ENCODE measurements around the gene CDKN2B-AS1. TPM values are rescaled to one million over a fixed set of nuclear protein-coding genes. Genes with fewer than 3 reads are reported as not detected.

CDKN2B-AS1 gene
- polyA plus RNA-seq, 6 donors from 2014 or later, result 0.48 to 1.2 (median 0.76) TPM; not detected in 2

GRCh38 chr9:21985964-21986667 lies 8.5 kb upstream of the CDKN2B-AS1 start:
- Mint-ChIP-seq H3K27ac (no peak overlapping the region), H3K36me3 (peaks cover 0 to 7% of the 10 kb centered on the region in 2 donors), H3K4me1 (peaks cover 10 to 13% (median 12%) of the 10 kb centered on the region in 3 donors), H3K9me3 (peaks cover 0 to 15% (median 7%) of the 10 kb centered on the region in 7 donors), H3K4me3 (no peak overlapping the region), H3K27me3 (peaks cover 61 to 81% (median 62%) of the 10 kb centered on the region in 3 donors)
- ATAC-seq (ENCODE audit: low read depth in 2 of 2), result no peak
- DNase-seq, result no peak

DNA sequence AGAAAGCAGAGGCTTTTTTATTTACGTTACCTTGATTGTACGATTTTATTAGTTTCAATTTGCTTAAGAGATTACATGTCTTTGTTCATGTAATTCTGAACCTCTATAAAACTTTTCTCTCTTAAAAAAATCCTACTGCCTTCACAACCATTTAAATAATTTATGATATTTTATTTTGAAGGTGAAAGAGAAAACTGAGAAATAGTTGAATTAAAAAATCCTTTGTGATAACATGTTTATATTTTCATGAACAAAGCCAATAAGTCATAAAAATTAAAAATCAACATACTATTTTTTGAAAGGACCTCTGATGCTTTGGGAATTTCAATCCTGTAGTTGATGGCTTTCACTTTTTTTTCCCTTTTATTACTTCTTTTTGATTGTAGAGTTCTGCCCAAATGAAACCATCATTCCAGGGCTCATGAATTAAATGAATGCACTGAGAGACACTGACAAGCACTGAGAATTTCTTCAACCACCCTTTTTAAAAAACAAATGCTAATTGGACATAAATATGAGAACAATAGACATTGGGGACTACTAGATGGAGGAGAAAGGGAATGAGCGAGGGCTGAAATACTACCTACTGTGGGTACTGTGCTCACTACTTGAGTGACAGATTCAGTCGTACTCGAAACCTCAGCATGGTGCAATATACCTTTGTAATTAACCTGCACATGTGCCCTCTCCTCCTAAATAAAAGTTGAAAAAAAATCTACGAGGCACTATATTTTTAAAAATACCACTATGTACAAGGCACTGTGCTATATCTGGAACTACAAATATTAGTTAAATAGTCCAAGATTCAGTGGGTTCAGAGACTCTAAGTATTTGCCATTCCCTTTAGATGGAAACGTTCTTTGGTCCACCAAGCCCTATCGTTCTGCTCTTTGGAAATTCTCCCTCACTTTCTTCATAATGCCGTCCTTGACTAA lies 6.3 kb upstream of the CDKN2B-AS1 start:
- H3K4me1 Mint-ChIP-seq, result peaks cover 12 to 15% (median 14%) of the 10 kb centered on the region in 3 donors
- peak overlapping the region in 2 of 8 donors; percentile 16 to 51 for H3K4me3 Mint-ChIP-seq
- peaks cover 0 to 7% of the 10 kb centered on the region in 2 donors for H3K36me3 Mint-ChIP-seq
- DNase-seq (no peak), ATAC-seq (ENCODE audit: low read depth in 2 of 2) (no peak)
- H3K27ac Mint-ChIP-seq, result peak overlapping the region in 3 of 6 donors; percentile 2 to 93 (median 42)
- H3K27me3 Mint-ChIP-seq, result peaks cover 51 to 69% (median 54%) of the 10 kb centered on the region in 3 donors
- H3K9me3 Mint-ChIP-seq, result peaks cover 0 to 15% (median 7%) of the 10 kb centered on the region in 7 donors

DNA sequence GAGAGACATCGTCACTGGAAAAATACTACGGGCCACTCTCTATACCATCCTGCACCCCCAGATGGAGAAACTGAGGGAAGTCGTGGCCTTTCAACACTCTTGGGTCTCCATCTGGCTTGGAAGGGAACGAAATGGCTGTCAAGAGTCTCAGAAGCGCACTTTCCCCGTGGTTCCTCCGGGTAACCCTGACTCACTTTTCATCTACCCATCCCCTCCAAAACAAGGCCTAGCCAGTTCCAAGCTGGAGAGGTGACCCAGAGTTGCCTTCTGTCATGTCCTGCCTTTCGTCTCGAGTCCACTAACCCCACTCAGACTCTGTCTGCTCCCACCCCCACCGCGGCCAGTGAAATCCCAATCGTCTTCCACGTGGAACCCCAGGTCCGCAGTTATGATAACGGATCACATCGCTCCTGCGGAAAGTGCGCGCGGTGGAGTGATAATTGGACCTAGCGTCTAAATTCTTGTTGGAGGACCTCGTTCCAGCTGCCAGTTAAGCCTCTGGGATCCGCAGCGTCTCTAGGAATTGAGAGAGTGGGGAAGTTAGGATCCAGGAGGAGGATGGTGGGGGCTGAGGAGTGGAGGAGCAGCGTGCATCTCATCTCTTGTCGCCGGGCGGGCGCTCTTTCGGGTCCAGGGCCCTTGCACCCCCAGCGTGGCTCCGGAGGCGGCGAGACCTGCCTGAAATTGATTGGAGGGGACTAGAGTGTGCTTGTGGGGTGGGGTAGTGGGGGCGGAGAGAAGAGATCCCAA lies 5.0 kb upstream of the CDKN2B-AS1 start:
- Mint-ChIP-seq H3K4me3 (peak overlapping the region in 6 of 8 donors; percentile 3 to 75 (median 44)), H3K36me3 (peaks cover 0 to 7% of the 10 kb centered on the region in 2 donors), H3K4me1 (peaks cover 18 to 21% (median 19%) of the 10 kb centered on the region in 3 donors), H3K27ac (peak overlapping the region; percentile 70 to 93 (median 75)), H3K27me3 (peaks cover 44 to 60% (median 46%) of the 10 kb centered on the region in 3 donors), H3K9me3 (peaks cover 0 to 15% (median 7%) of the 10 kb centered on the region in 7 donors)
- DNase-seq (no peak), ATAC-seq (ENCODE audit: low read depth in 2 of 2) (no peak)

DNA sequence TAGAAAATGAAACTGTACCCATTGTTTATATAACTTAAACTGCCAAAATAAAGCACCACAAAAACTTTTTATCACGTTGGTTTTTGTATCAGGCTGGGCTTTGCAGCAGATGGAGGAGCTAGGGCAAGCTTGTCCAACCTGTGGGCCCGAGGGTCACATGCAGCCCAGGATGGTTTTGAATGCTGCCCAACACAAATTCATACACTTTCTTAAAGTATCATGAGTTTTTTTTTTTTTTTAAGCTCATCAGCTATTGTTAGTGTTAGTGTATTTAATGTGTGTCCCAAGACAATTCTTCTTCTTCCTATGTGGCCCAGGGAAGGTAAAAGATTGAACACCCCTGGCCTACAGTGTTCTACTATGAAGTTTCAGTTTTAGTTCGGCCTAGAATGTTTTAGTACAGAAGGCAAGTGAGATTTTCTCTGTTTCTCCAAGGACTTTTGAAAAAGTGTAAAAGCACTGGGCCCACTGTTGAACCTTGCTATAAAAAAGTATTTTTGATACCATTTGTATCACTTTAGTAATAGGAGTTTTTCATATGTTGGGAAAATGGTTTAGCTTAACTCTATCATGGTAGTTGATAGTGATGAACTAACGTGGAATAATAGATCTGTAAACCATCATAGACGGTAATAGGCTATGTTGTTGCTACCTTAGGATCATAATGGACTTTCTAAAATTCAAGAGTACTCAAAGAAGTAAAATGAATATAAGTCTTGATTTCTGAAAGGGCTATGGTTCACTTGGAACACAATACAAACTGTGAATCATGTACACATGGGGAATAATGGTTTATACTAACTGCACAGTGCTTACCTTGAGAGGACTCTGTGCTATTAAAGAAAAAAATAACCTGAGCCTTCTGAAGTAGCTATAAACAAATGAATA lies 3.3 kb upstream of the CDKN2B-AS1 start:
- H3K36me3 Mint-ChIP-seq, result peaks cover 0 to 7% of the 10 kb centered on the region in 2 donors
- peaks cover 0 to 15% (median 7%) of the 10 kb centered on the region in 7 donors for H3K9me3 Mint-ChIP-seq
- H3K4me3 Mint-ChIP-seq, result peak overlapping the region in 1 of 8 donors; percentile 57
- H3K4me1 Mint-ChIP-seq, result peaks cover 23 to 31% (median 29%) of the 10 kb centered on the region in 3 donors
- H3K27ac Mint-ChIP-seq, result no peak overlapping the region
- ATAC-seq (ENCODE audit: low read depth in 2 of 2), result no peak
- peaks cover 37 to 63% (median 40%) of the 10 kb centered on the region in 3 donors for H3K27me3 Mint-ChIP-seq
- DNase-seq, result no peak

GRCh38 chr9:21993007-21993406 lies 1.6 kb upstream of the CDKN2B-AS1 start:
- peak overlapping the region; percentile 94 to 100 (median 98) for H3K4me3 Mint-ChIP-seq
- peak overlapping the region in 4 of 6 donors; percentile 15 to 98 (median 64) for H3K27ac Mint-ChIP-seq
- peaks cover 0 to 15% (median 7%) of the 10 kb centered on the region in 7 donors for H3K9me3 Mint-ChIP-seq
- peaks cover 0 to 7% of the 10 kb centered on the region in 2 donors for H3K36me3 Mint-ChIP-seq
- H3K4me1 Mint-ChIP-seq, result peaks cover 21 to 37% (median 32%) of the 10 kb centered on the region in 3 donors
- H3K27me3 Mint-ChIP-seq, result peaks cover 27 to 54% (median 31%) of the 10 kb centered on the region in 3 donors
- no peak for ATAC-seq (ENCODE audit: low read depth in 2 of 2)
- no peak for DNase-seq

DNA sequence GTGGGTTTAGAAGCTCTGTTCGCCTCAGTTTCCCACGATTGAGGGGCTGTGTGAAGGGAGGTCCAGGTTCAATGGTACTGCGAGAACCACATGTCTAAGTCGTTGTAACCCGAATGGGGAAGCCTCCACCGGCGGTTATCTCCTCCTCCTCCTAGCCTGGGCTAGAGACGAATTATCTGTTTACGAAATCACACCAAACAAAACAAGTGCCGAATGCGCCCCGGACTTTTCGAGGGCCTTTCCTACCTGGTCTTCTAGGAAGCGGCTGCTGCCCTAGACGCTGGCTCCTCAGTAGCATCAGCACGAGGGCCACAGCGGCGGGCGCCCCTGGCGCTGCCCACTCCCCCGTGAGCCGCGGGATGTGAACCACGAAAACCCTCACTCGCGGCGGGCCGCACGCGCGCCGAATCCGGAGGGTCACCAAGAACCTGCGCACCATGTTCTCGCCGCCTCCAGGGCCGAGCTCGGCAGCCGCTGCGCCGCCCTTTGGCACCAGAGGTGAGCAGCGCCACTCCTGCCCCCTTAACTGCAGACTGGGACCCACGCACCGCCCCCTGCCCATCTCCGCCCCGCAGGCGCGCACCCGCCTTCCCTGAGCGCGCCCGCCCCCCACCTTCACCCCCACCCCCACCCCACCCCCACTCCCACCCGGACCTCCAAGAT lies 567 bp upstream of the CDKN2B-AS1 start, which contains the start of gene CDKN2A:
CDKN2A (minus strand) TSS at position 500 of the 663 bp plus-strand sequence.
- peaks cover 0 to 11% (median 7%) of the 10 kb centered on the region in 7 donors for H3K9me3 Mint-ChIP-seq
- H3K4me3 Mint-ChIP-seq, result peak within 1 kb of the TSS; percentile 94 to 100 (median 98)
- DNase-seq (peak; percentile 62), ATAC-seq (ENCODE audit: low read depth in 2 of 2) (peak; percentile 31 to 41)
- H3K27ac Mint-ChIP-seq, result peak within 1 kb of the TSS; percentile 96 to 100 (median 98)
- H3K36me3 Mint-ChIP-seq, result peaks cover 0 to 7% of the 10 kb centered on the region in 2 donors
- peaks cover 18 to 45% (median 23%) of the 10 kb centered on the region in 3 donors for H3K27me3 Mint-ChIP-seq
- H3K4me1 Mint-ChIP-seq, result peaks cover 21 to 37% (median 32%) of the 10 kb centered on the region in 3 donors

- H3K4me1 Mint-ChIP-seq, result peaks cover 20 to 28% (median 21%) of the 10 kb centered on the region in 3 donors
- peaks cover 8 to 43% (median 14%) of the 10 kb centered on the region in 3 donors for H3K27me3 Mint-ChIP-seq
- peaks cover 0 to 5% of the 10 kb centered on the region in 2 donors for H3K36me3 Mint-ChIP-seq
These were observed 545 bp downstream of the CDKN2B-AS1 start for GRCh38 chr9:21995006-21995665.

GRCh38 chr9:21995666-21996398 lies 1.2 kb downstream of the CDKN2B-AS1 start:
- Mint-ChIP-seq H3K36me3 (no peaks in the 10 kb centered on the region), H3K27me3 (peaks cover 4 to 41% (median 12%) of the 10 kb centered on the region in 3 donors), H3K9me3 (peaks cover 0 to under 1% (median 0%) of the 10 kb centered on the region in 7 donors), H3K4me1 (peaks cover 16 to 23% (median 19%) of the 10 kb centered on the region in 3 donors), H3K4me3 (peak overlapping the region; percentile 94 to 100 (median 98)), H3K27ac (peak overlapping the region; percentile 58 to 100 (median 97))
- DNase-seq (peak; percentile 64), ATAC-seq (ENCODE audit: low read depth in 2 of 2) (peak; percentile 14 to 23)

More at GRCh38 chr9:21995006-21995665, 545 bp downstream of the CDKN2B-AS1 start:
- DNase-seq (peak; percentile 94), ATAC-seq (ENCODE audit: low read depth in 2 of 2) (peak; percentile 81 to 82)
- peak overlapping the region; percentile 94 to 100 (median 98) for H3K4me3 Mint-ChIP-seq
- peaks cover 0 to 2% (median 0%) of the 10 kb centered on the region in 7 donors for H3K9me3 Mint-ChIP-seq
- peak overlapping the region; percentile 96 to 100 (median 98) for H3K27ac Mint-ChIP-seq

DNA sequence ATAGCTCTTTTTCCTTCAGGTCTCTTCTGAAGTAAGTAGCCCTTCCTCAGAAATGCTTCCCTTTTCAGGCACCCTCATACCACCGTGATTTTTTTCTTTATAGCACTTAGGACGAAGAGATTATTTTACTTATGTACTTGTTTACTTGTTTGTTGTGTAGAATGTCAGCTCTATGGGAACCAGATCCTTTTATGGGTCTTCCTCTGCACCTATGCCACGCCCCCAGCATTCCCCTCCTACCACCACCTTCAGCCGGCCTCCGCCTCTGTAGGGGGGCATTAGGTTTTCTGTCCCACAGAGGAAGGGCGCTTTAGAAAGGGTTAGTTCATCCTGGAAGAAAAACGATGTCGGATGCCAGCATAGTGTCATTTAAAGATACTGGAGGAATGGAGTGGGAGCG lies 1.8 kb downstream of the CDKN2B-AS1 start:
- ATAC-seq (ENCODE audit: low read depth in 2 of 2), result no peak
- DNase-seq, result no peak
- Mint-ChIP-seq H3K9me3 (no peaks in the 10 kb centered on the region), H3K36me3 (no peaks in the 10 kb centered on the region), H3K4me3 (peak overlapping the region; percentile 94 to 100 (median 98)), H3K27me3 (peaks cover 4 to 40% (median 17%) of the 10 kb centered on the region in 3 donors), H3K27ac (peak overlapping the region; percentile 39 to 100 (median 88)), H3K4me1 (peaks cover 16 to 23% (median 19%) of the 10 kb centered on the region in 3 donors)

- no peak for DNase-seq
- no peak for ATAC-seq (ENCODE audit: low read depth in 2 of 2)
- Mint-ChIP-seq H3K27ac (peak overlapping the region in 5 of 6 donors; percentile 1 to 98 (median 39)), H3K9me3 (no peaks in the 10 kb centered on the region), H3K4me1 (peaks cover 16 to 23% (median 19%) of the 10 kb centered on the region in 3 donors), H3K27me3 (peaks cover 4 to 38% (median 17%) of the 10 kb centered on the region in 3 donors), H3K4me3 (peak overlapping the region in 5 of 8 donors; percentile 23 to 100 (median 98)), H3K36me3 (no peaks in the 10 kb centered on the region)
These were observed 2.3 kb downstream of the CDKN2B-AS1 start for GRCh38 chr9:21996858-21997257.
